GOT3 (cell line): ENCODE data around the gene GPATCH8.
A peak's percentile ranks its signal among the peaks of the same experiment; 100 is the strongest.
"Not testable (repeated sequence)": the region's sequence is repeated elsewhere in the genome, so short reads cannot be mapped to it uniquely, and the experiment has no call there.

Experiments used
- DNase-seq: peaks from one replicate; lab custom pipeline; 2025; ENCODE audit warnings: mixed read lengths; lab: John Stamatoyannopoulos, UW

Gene GPATCH8

GRCh38 chr17:44503147-44504029 lies at the start of gene GPATCH8:
Gene GPATCH8, minus strand, starts transcription at chr17:44503406. Its CDS starts 36 bp downstream, at chr17:44503370.
- DNase-seq: peak; percentile 89

- no peak for DNase-seq
Measured at GRCh38 chr17:44552361-44552760, 49.2 kb upstream of the GPATCH8 start.

GRCh38 chr17:44549686-44550085 lies 46.5 kb upstream of the GPATCH8 start:
- no peak for DNase-seq

- DNase-seq: no peak
Measured at GRCh38 chr17:44548376-44549230, 45.4 kb upstream of the GPATCH8 start.

GRCh38 chr17:44547625-44548267 lies 44.5 kb upstream of the GPATCH8 start:
- DNase-seq: no peak

GRCh38 chr17:44546671-44547606 lies 43.7 kb upstream of the GPATCH8 start:
- no peak for DNase-seq

GRCh38 chr17:44543905-44544523 lies 40.8 kb upstream of the GPATCH8 start:
- DNase-seq: no peak

GRCh38 chr17:44543213-44543904 lies 40.2 kb upstream of the GPATCH8 start:
- DNase-seq: no peak

- DNase-seq: no peak
Measured at GRCh38 chr17:44541884-44542581, 38.8 kb upstream of the GPATCH8 start.

- DNase-seq: no peak
Measured at GRCh38 chr17:44540246-44541084, 37.3 kb upstream of the GPATCH8 start.

- no peak for DNase-seq
Measured at GRCh38 chr17:44539673-44540072, 36.5 kb upstream of the GPATCH8 start.

- not testable (repeated sequence) for DNase-seq
Measured at GRCh38 chr17:44537922-44538321, 34.7 kb upstream of the GPATCH8 start.

- DNase-seq: no peak
Measured at GRCh38 chr17:44536090-44536953, 33.1 kb upstream of the GPATCH8 start.

GRCh38 chr17:44533533-44534246 lies 30.5 kb upstream of the GPATCH8 start:
- peak; percentile 46 for DNase-seq

- no peak for DNase-seq
Measured at GRCh38 chr17:44530896-44531418, 27.8 kb upstream of the GPATCH8 start.

GRCh38 chr17:44529864-44530263 lies 26.7 kb upstream of the GPATCH8 start:
- DNase-seq: no peak

- DNase-seq: no peak
Measured at GRCh38 chr17:44527954-44528353, 24.7 kb upstream of the GPATCH8 start.
